K562 (cell line): Measurements from ENCODE around the gene TMEM234. TPM values are rescaled to one million over a fixed set of nuclear protein-coding genes. Genes with fewer than 3 reads are reported as not detected.
A peak's percentile ranks its signal among the peaks of the same experiment; 100 is the strongest.

Source experiments
- ATAC-seq: fragments of 200-7000 bp; cut with Tn5 transposase; 3 replicates; pipeline ENCODE4 v1.9.1; 2020; ENCODE audit warnings: moderate library complexity
- BruUV-seq: library from RNA; stranded (reverse); fragments of 400-500 nt; replicated peaks from 2 replicates; lab custom pipeline; 2021; lab: Mats Ljungman, UMichigan
- CTCF ChIA-PET: fragments of 300-600 bp; formaldehyde crosslinking; extraction: SDS; loops from one replicate; lab custom pipeline; 2021; ENCODE audit warnings: low intra/inter-chr PET ratio; lab: Yijun Ruan, JAX
- POLR2A ChIA-PET: fragments of 300-600, 350-650 bp; sonication (Branson Sonifier 250); formaldehyde crosslinking; extraction: SDS; loops from one replicate; lab custom pipeline; 2021; ENCODE audit warnings: antibody characterized with exemption, inconsistent platforms; lab: Yijun Ruan, JAX
- DNase-seq, 4 experiments: peaks; one replicate each; pipeline versions ENCODE4 v3.0.0 to v3.0.0-alpha.2; 2011 to 2018; ENCODE audit warnings: low spot score in 3 of 4, mixed read lengths in 3 of 4; ENCODE audit errors: extremely low read depth in 1 of 4
- FAIRE-seq: peaks from 2 replicates; lab custom pipeline; 2011; peaks lifted over from hg19 to GRCh38; lab: Jason Lieb, UNC
- H2AFZ ChIP-seq: 2 replicates; pipeline ENCODE4 v1.6.0; 2011; ENCODE audit warnings: low read depth, low read length, control low read depth, inconsistent platforms
- H3K27ac ChIP-seq: fragments of 200-600 bp; 3 replicates; pipeline ENCODE4 v1.8.0; 2011; ENCODE audit warnings: low read depth, mild to moderate bottlenecking, control low read depth, inconsistent platforms, low read length, moderate library complexity, mixed read lengths; ENCODE audit errors: extremely low read depth
- H3K27me3 ChIP-seq, 2 experiments: fragments of 300-600 bp in 1 of 2; 2 replicates in 1 of 2; 3 replicates in 1 of 2; pipeline versions ENCODE4 v1.6.0 to v1.8.0; 2011; ENCODE audit warnings: inconsistent platforms in 2 of 2, low read length in 2 of 2, mild to moderate bottlenecking in 1 of 2, mixed read lengths in 1 of 2, moderate library complexity in 1 of 2; ENCODE audit not compliant: control insufficient read depth in 2 of 2, insufficient read depth in 2 of 2
- H3K36me3 ChIP-seq: fragments of 300-600 bp; 3 replicates; pipeline ENCODE4 v1.8.0; 2011; ENCODE audit warnings: mild to moderate bottlenecking, low read length, inconsistent platforms; ENCODE audit not compliant: control insufficient read depth, insufficient read depth
- H3K4me1 ChIP-seq, 2 experiments: fragments of 200-600 bp in 1 of 2; replicated peaks in 1 of 2; 2 replicates in 1 of 2; 3 replicates in 1 of 2; pipeline versions ENCODE4 v1.5.1 to v1.8.0; 2011; ENCODE audit warnings: inconsistent platforms in 2 of 2, low read length in 2 of 2, mild to moderate bottlenecking in 1 of 2, mixed read lengths in 1 of 2, moderate library complexity in 1 of 2; ENCODE audit not compliant: control insufficient read depth in 2 of 2, insufficient read depth in 2 of 2
- H3K4me2 ChIP-seq: 2 replicates; pipeline ENCODE4 v1.6.1; 2011; ENCODE audit warnings: low read length, control low read depth, inconsistent platforms, mixed read lengths; ENCODE audit not compliant: insufficient read depth
- H3K4me3 ChIP-seq: fragments of 200-600 bp; sonication (generic), shearing (Covaris generic); 2 replicates; pipeline ENCODE4 v1.5.1; 2016; ENCODE audit warnings: control low read depth, inconsistent platforms
- H3K79me2 ChIP-seq: fragments of 200-600 bp; 3 replicates; pipeline ENCODE4 v1.8.0; 2011; ENCODE audit warnings: low read length, inconsistent platforms; ENCODE audit not compliant: control insufficient read depth, insufficient read depth
- H3K9ac ChIP-seq, 2 experiments: 2 replicates each; pipeline versions ENCODE4 v1.6.0 to v1.6.1; 2011; ENCODE audit warnings: low read depth in 2 of 2, low read length in 2 of 2, control low read depth in 1 of 2, inconsistent platforms in 1 of 2, mild to moderate bottlenecking in 1 of 2, mixed read lengths in 1 of 2; ENCODE audit not compliant: insufficient read depth in 1 of 2
- H3K9me1 ChIP-seq: one replicate; pipeline ENCODE4 v1.6.0; 2011; ENCODE audit warnings: inconsistent platforms, mild to moderate bottlenecking, low read length, moderate library complexity; ENCODE audit not compliant: control insufficient read depth, insufficient read depth
- H3K9me3 ChIP-seq: replicated peaks from 2 replicates; pipeline ENCODE4 v1.5.1; 2011; ENCODE audit warnings: low read depth, low read length, inconsistent platforms; ENCODE audit not compliant: control insufficient read depth, insufficient read depth
- H4K20me1 ChIP-seq: replicated peaks from 2 replicates; pipeline ENCODE4 v1.6.1; 2011; ENCODE audit warnings: low read length, inconsistent platforms, mixed read lengths; ENCODE audit not compliant: control insufficient read depth, insufficient read depth
- ATF7 ChIP-seq: fragments of 450-650 bp; IDR thresholded peaks from 2 replicates; pipeline ENCODE4 v1.7.1; 2014; ENCODE audit warnings: mild to moderate bottlenecking, moderate library complexity
- FOXK2 ChIP-seq, 2 experiments: fragments of 450-650 bp; IDR thresholded peaks in 1 of 2; conservative IDR thresholded peaks in 1 of 2; 2 replicates each; pipeline ENCODE4 v1.6.1; 2016; ENCODE audit warnings: low read depth in 2 of 2, mild to moderate bottlenecking in 1 of 2
- NONO ChIP-seq, 2 experiments: fragments of 200-400 bp in 1 of 2; fragments of 450-650 bp in 1 of 2; formaldehyde crosslinking in 1 of 2; IDR thresholded peaks; 2 replicates each; pipeline ENCODE4 v1.6.1; 2017; ENCODE audit warnings: low read depth in 2 of 2, mild to moderate bottlenecking in 2 of 2, moderate library complexity in 2 of 2, low read length in 1 of 2
- PRDM10 ChIP-seq: fragments of 450-650 bp; IDR thresholded peaks from 2 replicates; pipeline ENCODE4 v1.6.1; 2018; ENCODE audit not compliant: partially characterized antibody
- ZNF436 ChIP-seq: fragments of 250-450, 450-650 bp; sonication (Bioruptor Pico); formaldehyde crosslinking; IDR thresholded peaks from 2 replicates; pipeline ENCODE4 v1.7.0; 2020; ENCODE audit warnings: mild to moderate bottlenecking
- WGBS: fragments of 100-300 bp; shearing (Covaris generic); methylation state at CpG from one replicate; pipeline ENCODE4 v1.1.6; 2016; ENCODE audit warnings: low coverage, mixed read lengths; ENCODE audit not compliant: insufficient coverage; ENCODE audit errors: missing lambda C conversion rate; 5-methylcytosine and 5-hydroxymethylcytosine counted together
- in situ Hi-C: fragments of 300-500 bp; cut with MboI; formaldehyde crosslinking; loops from 4 replicates; pipeline ENCODE4 v1.15.0; 2018; ENCODE audit warnings: inconsistent platforms, mixed read lengths
- intact Hi-C: fragments of 100-400 bp; cut with micrococcal nuclease; formaldehyde crosslinking; loops from 2 replicates; pipeline ENCODE4 v1.14.2; 2022
- polyA plus RNA-seq, 8 experiments: library from polyadenylated mRNA; depleted of rRNA in 4 of 8; stranded (reverse) in 5 of 8; unstranded in 3 of 8; fragments of >200 nt; fragmentation: Nextera tagmentation in 2 of 8; fragmentation: Illumina TruSeq in 1 of 8; extraction: Ambion mirVana in 2 of 8; extraction: Trizol in 1 of 8; gene quantifications; 2 replicates each; pipeline versions ENCODE4 v1.2.1 to v1.2.3, GENCODE V29; 2011 to 2014; ENCODE audit warnings: inconsistent platforms in 1 of 8, missing spikeins in 1 of 8
- total RNA-seq, 7 experiments: library from RNA; depleted of rRNA in 6 of 7; stranded (reverse); fragments of >200 nt in 6 of 7; fragmentation: Illumina TruSeq in 2 of 7; extraction: Trizol in 2 of 7; gene quantifications; 2 replicates each; pipeline versions ENCODE4 v1.2.1 to v1.2.3, GENCODE V29; 2011 to 2021; ENCODE audit warnings: low replicate concordance in 1 of 7

TMEM234 gene
- total and polyA plus RNA-seq, 9 of the 15 experiments (the other 6 are each of a cell fraction or from before 2014, with no cell fraction given) = 5.0 to 12.9 (median 7.6) TPM

- H3K4me2 ChIP-seq = no peak overlapping the region
- H3K4me3 ChIP-seq = no peak overlapping the region
- ChIA-PET CTCF (no interaction called here), POLR2A (interaction anchor here (0.8 to 2.3 kb wide), 7 partner anchors 9 to 75 kb away, joined by 3 to 8 read pairs (median 6); no protein-coding TSS in a partner anchor)
- H3K79me2 ChIP-seq = no peaks in the 10 kb centered on the region
- 79% methylated on average over 8 of the region's 8 CpGs for WGBS
- no peak for DNase-seq
- FAIRE-seq = no peak
- H2AFZ ChIP-seq = no peak overlapping the region
- intact Hi-C loops (no loop called here), in situ Hi-C loops (no loop called here)
- H3K9ac ChIP-seq = no peak overlapping the region
- H4K20me1 ChIP-seq = no peaks in the 10 kb centered on the region
- no peak overlapping the region for H3K27ac ChIP-seq
- BruUV-seq = no TSS peak
- no peaks in the 10 kb centered on the region for H3K27me3 ChIP-seq
- peaks cover 4% of the 10 kb centered on the region for H3K9me1 ChIP-seq
- no peaks in the 10 kb centered on the region for H3K9me3 ChIP-seq
- peaks cover 16 to 17% of the 10 kb centered on the region in 2 experiments; a peak in 4 of 5 replicates for H3K4me1 ChIP-seq
- TF ChIP-seq FOXK2 (conservative IDR thresholded peaks at IDR 0.05 in 1 of 2, IDR thresholded peaks at IDR 0.05 in 1 of 2; ENCODE audit: low read depth in 2 of 2) = peak in 1 of 2 experiments; percentile 81; a peak in 2 of 4 replicates
- 0 out of 4 replicates have a peak, but pooled peaks of 1 of the 2 experiments have one; percentile 54 for TF ChIP-seq NONO (IDR thresholded peaks at IDR 0.05; ENCODE audit: low read depth in 2 of 2, low read length in 1 of 2)
- TF ChIP-seq PRDM10 = peak; percentile 98
- TF ChIP-seq ZNF436 (CRISPR knock-in tag) = no peak
- TF ChIP-seq ATF7 = peak; percentile 62
- ATAC-seq = peak; percentile 3
- peaks cover 48% of the 10 kb centered on the region for H3K36me3 ChIP-seq
Measured at GRCh38 chr1:32232558-32233304, 10.6 kb upstream of the TMEM234 start.
